IgD-negative memory B cell (primary cell): ENCODE measurements around the gene BRCA1. TPM values are rescaled to one million over a fixed set of nuclear protein-coding genes. Genes with fewer than 3 reads are reported as not detected.
"Not testable (repeated sequence)": the region's sequence is repeated elsewhere in the genome, so short reads cannot be mapped to it uniquely, and the experiment has no call there.

Source experiments
- H3K27ac Mint-ChIP-seq, 3 donors: one replicate each; pipeline ENCODE4 v1.8.0; 2020 to 2022; ENCODE audit warnings: mild to moderate bottlenecking in 3 of 3, mixed read lengths in 3 of 3, moderate library complexity in 1 of 3
- H3K27me3 Mint-ChIP-seq: one replicate; pipeline ENCODE4 v1.8.0; 2021; ENCODE audit warnings: mixed read lengths
- H3K36me3 Mint-ChIP-seq: one replicate; pipeline ENCODE4 v1.8.0; 2020; ENCODE audit warnings: mild to moderate bottlenecking, mixed read lengths
- H3K4me1 Mint-ChIP-seq, 3 donors: one replicate each; pipeline ENCODE4 v1.8.0; 2020 to 2022; ENCODE audit warnings: mixed read lengths in 3 of 3, mild to moderate bottlenecking in 1 of 3
- H3K4me3 Mint-ChIP-seq, 4 donors: one replicate each; pipeline ENCODE4 v1.8.0; 2020 to 2022; ENCODE audit warnings: mild to moderate bottlenecking in 4 of 4, mixed read lengths in 4 of 4, moderate library complexity in 3 of 4
- H3K9me3 Mint-ChIP-seq, 3 donors: one replicate each; pipeline ENCODE4 v1.8.0; 2020 to 2021; ENCODE audit warnings: mixed read lengths in 3 of 3, mild to moderate bottlenecking in 1 of 3
- polyA plus RNA-seq: library from polyadenylated mRNA; unstranded; fragments of 300-500 nt; fragmentation: Illumina TruSeq; gene quantifications from one replicate; pipeline ENCODE4 v1.2.3, GENCODE V29; 2021

Gene BRCA1
- polyA plus RNA-seq, 1 donor from 2014 or later: 3.2 TPM

- H3K4me3 Mint-ChIP-seq: no peak overlapping the region
- peaks cover 4% of the 10 kb centered on the region for H3K36me3 Mint-ChIP-seq
- no peaks in the 10 kb centered on the region for H3K9me3 Mint-ChIP-seq
- H3K27me3 Mint-ChIP-seq: no peaks in the 10 kb centered on the region
- H3K27ac Mint-ChIP-seq: no peak overlapping the region
- peaks cover 1 to 7% (median 3%) of the 10 kb centered on the region in 3 donors for H3K4me1 Mint-ChIP-seq
These were observed 17.0 kb upstream of the BRCA1 start for GRCh38 chr17:43142153-43142552.

DNA sequence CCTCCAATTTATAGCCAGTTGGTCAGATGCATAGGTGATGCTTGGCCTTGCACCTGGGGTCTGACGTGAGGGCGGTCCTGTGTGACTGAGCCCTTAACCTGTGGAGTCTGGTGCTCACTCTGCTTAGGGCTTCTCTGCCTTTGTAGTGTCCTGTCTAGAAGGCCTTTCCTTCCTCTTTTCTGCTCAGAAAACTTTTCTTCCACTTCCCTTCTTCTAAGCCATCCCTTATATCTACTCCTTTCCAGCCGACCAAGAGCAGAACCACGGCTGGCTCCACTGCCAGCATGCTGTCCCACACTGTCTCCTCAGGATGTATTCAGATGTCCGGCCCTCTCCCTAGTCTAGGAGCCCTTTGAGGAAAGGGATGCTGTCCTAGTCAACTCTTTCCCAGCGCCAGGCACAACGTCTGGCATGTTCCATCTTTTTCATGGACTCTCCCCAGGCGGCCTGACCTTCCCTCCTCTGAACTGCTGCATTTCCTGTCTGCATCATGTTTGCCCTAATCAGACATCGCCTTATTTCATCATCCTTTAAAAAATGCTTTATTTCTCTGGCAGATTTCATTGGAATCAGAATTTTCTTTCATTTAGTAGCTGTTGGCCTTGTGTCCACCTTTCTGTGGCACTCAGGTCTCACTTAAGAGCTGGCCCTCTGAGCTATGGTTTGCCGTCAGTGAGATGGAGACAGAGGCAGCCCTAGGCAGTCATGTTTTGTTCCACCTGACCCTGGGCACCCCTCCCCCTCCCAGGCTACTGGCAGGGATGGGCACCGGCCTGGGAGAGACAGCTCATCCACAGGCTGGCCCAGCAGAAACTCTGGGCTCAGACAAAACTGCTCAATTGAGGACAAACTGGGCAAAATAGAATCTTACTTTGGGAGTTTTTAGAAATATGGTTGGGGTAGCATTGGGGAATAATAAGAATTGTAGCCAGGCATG is 15.5 kb upstream of the BRCA1 start:
- peaks cover 7 to 16% (median 8%) of the 10 kb centered on the region in 3 donors for H3K4me1 Mint-ChIP-seq
- H3K9me3 Mint-ChIP-seq: no peaks in the 10 kb centered on the region
- H3K36me3 Mint-ChIP-seq: peaks cover 2% of the 10 kb centered on the region
- no peaks in the 10 kb centered on the region for H3K27me3 Mint-ChIP-seq
- H3K27ac Mint-ChIP-seq: no peak overlapping the region
- H3K4me3 Mint-ChIP-seq: no peak overlapping the region

DNA sequence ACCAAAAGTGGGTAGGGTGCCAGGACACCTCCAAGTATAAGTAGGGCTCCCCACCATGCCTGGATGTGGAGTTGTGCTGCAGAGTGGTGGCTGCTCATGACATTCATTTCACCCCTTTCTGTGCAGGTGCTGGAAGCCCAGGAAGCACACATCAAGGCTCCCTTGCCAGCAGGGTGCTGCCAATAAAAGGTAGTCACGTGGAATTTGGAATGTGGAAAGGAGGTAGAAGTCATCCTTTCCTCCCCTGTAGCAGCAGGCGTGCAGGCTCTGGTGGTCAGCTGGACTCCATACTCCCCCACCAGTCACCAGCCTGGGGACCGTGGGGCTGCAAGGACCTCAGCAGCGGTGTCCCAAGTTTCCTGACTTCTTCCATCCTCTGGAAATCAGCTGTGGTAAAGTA is 13.4 kb upstream of the BRCA1 start:
- not testable (repeated sequence) for H3K9me3 Mint-ChIP-seq, H3K27me3 Mint-ChIP-seq, H3K36me3 Mint-ChIP-seq, H3K4me3 Mint-ChIP-seq
- peak overlapping the region in 1 of 3 donors; percentile 31 for H3K27ac Mint-ChIP-seq
- peaks cover 7 to 16% (median 10%) of the 10 kb centered on the region in 3 donors for H3K4me1 Mint-ChIP-seq

DNA sequence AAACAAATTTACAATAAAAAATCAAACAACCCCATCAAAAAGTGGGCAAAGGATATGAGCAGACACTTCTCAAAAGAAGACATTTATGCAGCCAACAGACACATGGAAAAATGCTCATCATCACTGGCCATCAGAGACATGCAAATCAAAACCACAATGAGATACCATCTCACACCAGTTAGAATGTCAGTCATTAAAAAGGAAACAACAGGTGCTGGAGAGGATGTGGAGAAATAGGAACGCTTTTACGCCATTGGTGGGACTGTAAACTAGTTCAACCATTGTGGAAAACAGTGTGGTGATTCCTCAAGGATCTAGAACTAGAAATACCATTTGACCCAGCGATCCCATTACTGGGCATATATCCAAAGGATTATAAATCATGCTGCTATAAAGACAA is 11.4 kb upstream of the BRCA1 start:
- not testable (repeated sequence) for H3K4me3 Mint-ChIP-seq, H3K9me3 Mint-ChIP-seq, H3K36me3 Mint-ChIP-seq, H3K27ac Mint-ChIP-seq, H3K27me3 Mint-ChIP-seq
- H3K4me1 Mint-ChIP-seq: peaks cover 10 to 16% (median 13%) of the 10 kb centered on the region in 3 donors

- Mint-ChIP-seq H3K4me1 (peaks cover 13 to 16% (median 16%) of the 10 kb centered on the region in 3 donors), H3K4me3 (no peak overlapping the region), H3K27me3 (no peaks in the 10 kb centered on the region), H3K9me3 (no peaks in the 10 kb centered on the region), H3K27ac (peak overlapping the region in 1 of 3 donors; percentile 53), H3K36me3 (no peaks in the 10 kb centered on the region)
These were observed 10.3 kb upstream of the BRCA1 start for GRCh38 chr17:43135454-43135819.

GRCh38 chr17:43134774-43135453 is 9.8 kb upstream of the BRCA1 start:
- H3K9me3 Mint-ChIP-seq: no peaks in the 10 kb centered on the region
- no peak overlapping the region for H3K4me3 Mint-ChIP-seq
- no peaks in the 10 kb centered on the region for H3K27me3 Mint-ChIP-seq
- peak overlapping the region in 1 of 3 donors; percentile 53 for H3K27ac Mint-ChIP-seq
- no peaks in the 10 kb centered on the region for H3K36me3 Mint-ChIP-seq
- peaks cover 13 to 16% (median 14%) of the 10 kb centered on the region in 3 donors for H3K4me1 Mint-ChIP-seq

GRCh38 chr17:43133439-43133838 is 8.3 kb upstream of the BRCA1 start:
- not testable (repeated sequence) for H3K4me3 Mint-ChIP-seq, H3K27me3 Mint-ChIP-seq, H3K36me3 Mint-ChIP-seq, H3K9me3 Mint-ChIP-seq
- peaks cover 13 to 14% (median 14%) of the 10 kb centered on the region in 3 donors for H3K4me1 Mint-ChIP-seq
- peak overlapping the region in 1 of 3 donors; percentile 71 for H3K27ac Mint-ChIP-seq

GRCh38 chr17:43132117-43132516 is 7.0 kb upstream of the BRCA1 start:
- Mint-ChIP-seq H3K36me3 (peaks cover 1% of the 10 kb centered on the region), H3K4me3 (no peak overlapping the region), H3K27me3 (no peaks in the 10 kb centered on the region), H3K9me3 (no peaks in the 10 kb centered on the region), H3K27ac (no peak overlapping the region), H3K4me1 (peaks cover 17 to 22% (median 18%) of the 10 kb centered on the region in 3 donors)

DNA sequence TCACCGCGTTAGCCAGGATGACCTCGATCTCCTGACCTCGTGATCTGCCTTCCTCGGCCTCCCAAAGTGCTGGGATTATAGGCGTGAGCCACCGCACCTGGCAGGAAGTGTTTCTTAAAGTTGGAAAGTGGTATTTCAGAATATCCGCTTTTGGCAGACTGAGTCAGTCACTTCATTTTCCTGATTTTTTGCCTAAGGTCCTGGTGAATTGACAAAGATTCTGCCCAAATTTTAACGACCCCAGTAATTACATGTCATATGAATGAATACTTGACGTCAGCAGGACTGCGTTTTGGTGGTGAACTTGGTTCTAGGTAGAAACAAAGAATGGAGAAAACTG is 4.5 kb upstream of the BRCA1 start:
- peaks cover 17 to 28% (median 17%) of the 10 kb centered on the region in 3 donors for H3K4me1 Mint-ChIP-seq
- H3K36me3 Mint-ChIP-seq: peaks cover 1% of the 10 kb centered on the region
- H3K27me3 Mint-ChIP-seq: no peaks in the 10 kb centered on the region
- peak overlapping the region in 1 of 3 donors; percentile 58 for H3K27ac Mint-ChIP-seq
- H3K4me3 Mint-ChIP-seq: no peak overlapping the region
- no peaks in the 10 kb centered on the region for H3K9me3 Mint-ChIP-seq

DNA sequence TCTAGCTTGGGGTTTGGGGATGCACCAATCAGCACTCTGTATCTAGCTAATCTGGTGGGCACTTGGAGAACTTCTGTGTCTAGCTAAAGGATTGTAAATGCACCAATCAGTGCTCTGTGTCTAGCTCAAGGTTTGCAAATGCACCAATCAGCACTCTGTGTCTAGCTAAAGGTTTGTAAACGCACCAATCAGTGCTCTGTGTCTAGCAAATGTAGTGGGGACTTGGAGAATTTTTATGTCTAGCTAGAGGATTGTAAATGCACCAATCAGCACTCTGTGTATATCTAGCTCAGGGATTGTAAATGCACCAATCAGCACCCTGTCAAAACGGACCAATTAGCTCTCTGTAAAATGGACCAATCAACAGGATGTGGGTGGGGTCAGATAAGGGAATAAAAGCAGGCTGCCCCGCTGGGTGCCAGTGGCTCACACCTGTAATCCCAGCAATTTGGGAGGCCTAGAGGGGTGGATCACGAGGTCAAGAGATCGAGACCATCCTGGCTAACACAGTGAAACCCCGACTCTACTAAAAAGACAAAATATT is 2.2 kb upstream of the BRCA1 start:
- Mint-ChIP-seq H3K4me3 (peak overlapping the region; percentile 13 to 83 (median 60)), H3K4me1 (peaks cover 16 to 30% (median 22%) of the 10 kb centered on the region in 3 donors)
- not testable (repeated sequence) for H3K9me3 Mint-ChIP-seq, H3K36me3 Mint-ChIP-seq, H3K27ac Mint-ChIP-seq, H3K27me3 Mint-ChIP-seq

GRCh38 chr17:43126911-43127290 is 1.7 kb upstream of the BRCA1 start:
- Mint-ChIP-seq H3K36me3 (peaks cover 1% of the 10 kb centered on the region), H3K27me3 (no peaks in the 10 kb centered on the region), H3K4me1 (peaks cover 16 to 30% (median 22%) of the 10 kb centered on the region in 3 donors), H3K4me3 (peak overlapping the region in 3 of 4 donors; percentile 55 to 83 (median 65)), H3K27ac (no peak overlapping the region), H3K9me3 (no peaks in the 10 kb centered on the region)

GRCh38 chr17:43125967-43126910 is 1.1 kb upstream of the BRCA1 start:
- Mint-ChIP-seq H3K27ac (peak overlapping the region; percentile 0 to 98 (median 98)), H3K9me3 (no peaks in the 10 kb centered on the region), H3K27me3 (no peaks in the 10 kb centered on the region), H3K4me1 (peaks cover 16 to 30% (median 22%) of the 10 kb centered on the region in 3 donors), H3K4me3 (peak overlapping the region; percentile 89 to 99 (median 99)), H3K36me3 (peaks cover 1% of the 10 kb centered on the region)

GRCh38 chr17:43118679-43119615 is 6.2 kb downstream of the BRCA1 start:
- H3K4me1 Mint-ChIP-seq: peaks cover 0 to 3% (median 3%) of the 10 kb centered on the region in 3 donors
- H3K27me3 Mint-ChIP-seq: no peaks in the 10 kb centered on the region
- H3K36me3 Mint-ChIP-seq: no peaks in the 10 kb centered on the region
- no peak overlapping the region for H3K4me3 Mint-ChIP-seq
- no peak overlapping the region for H3K27ac Mint-ChIP-seq
- no peaks in the 10 kb centered on the region for H3K9me3 Mint-ChIP-seq

DNA sequence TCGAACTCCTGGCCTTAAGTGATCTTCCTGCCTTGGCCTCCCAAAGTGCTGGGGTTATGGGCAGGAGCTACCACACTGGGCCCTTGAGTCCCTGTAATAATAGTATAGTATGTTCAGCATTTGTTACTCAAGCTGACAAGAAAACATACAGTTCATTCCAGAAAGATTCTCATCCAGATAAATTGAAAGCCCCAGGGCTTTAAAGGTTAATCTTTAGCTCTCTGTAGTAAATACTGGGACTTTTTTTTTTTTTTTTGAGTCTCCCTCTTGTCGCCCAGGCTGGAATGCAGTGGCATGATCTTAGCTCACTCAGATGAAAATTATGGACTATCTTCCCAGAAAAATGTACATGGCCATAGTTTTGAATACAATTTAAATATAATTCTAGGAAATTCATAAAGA is 11.0 kb downstream of the BRCA1 start:
- Mint-ChIP-seq H3K4me3 (no peak overlapping the region), H3K27me3 (no peaks in the 10 kb centered on the region), H3K9me3 (no peaks in the 10 kb centered on the region), H3K4me1 (peaks cover 0 to 5% (median 3%) of the 10 kb centered on the region in 3 donors), H3K27ac (no peak overlapping the region), H3K36me3 (peaks cover 3% of the 10 kb centered on the region)
